ENCODE measurements around the gene PAFAH1B2. TPM values are rescaled to one million over a fixed set of nuclear protein-coding genes. Genes with fewer than 3 reads are reported as not detected.

Gene PAFAH1B2
- total RNA-seq (2021; fragmentation: NEBNext Ultra II Directional; extraction: Animal tissue kit (Norgen Biotek cat#: 25700)): 100 to 1,000 TPM; 113 to 130 (median 122) TPM
- long read RNA-seq, full-length matches to known transcripts: 20 of 191 reads
- long read RNA-seq, partial matches to known transcripts: 1 of 191 reads
- long read RNA-seq, other reads (novel, unspliced or antisense): 170 of 191 reads

- no peaks in the 10 kb centered on the region for H3K9me3 Mint-ChIP-seq
- TF ChIP-seq CTCF (IDR thresholded peaks at IDR 0.05): no peak
- peak within 1 kb of the TSS; percentile 99 for H3K4me3 Mint-ChIP-seq
- H3K36me3 Mint-ChIP-seq (ENCODE audit: low read depth): peaks cover 29% of the 10 kb centered on the region
- peak; percentile 92 for DNase-seq
- H3K4me1 Mint-ChIP-seq (ENCODE audit: low read depth): peaks cover 46% of the 10 kb centered on the region
- peak within 1 kb of the TSS; percentile 96 for H3K27ac Mint-ChIP-seq
- H3K27me3 Mint-ChIP-seq (ENCODE audit: insufficient read depth): peaks cover 2% of the 10 kb centered on the region
Measured at GRCh38 chr11:117143871-117144476, at the start of gene PAFAH1B2. Gene PAFAH1B2 (plus strand): TSS chr11:117144287. CDS start chr11:117152448, 8,161 bp downstream.

GRCh38 chr11:117094776-117095175, 49.3 kb upstream of the PAFAH1B2 start:
- Mint-ChIP-seq H3K4me3 (no peak overlapping the region), H3K4me1 (ENCODE audit: low read depth) (peaks cover 55% of the 10 kb centered on the region), H3K27ac (no peak overlapping the region), H3K27me3 (ENCODE audit: insufficient read depth) (peaks cover 2% of the 10 kb centered on the region; the same call in 1 of the 2 replicates), H3K36me3 (ENCODE audit: low read depth) (peaks cover 13% of the 10 kb centered on the region), H3K9me3 (no peaks in the 10 kb centered on the region)
- DNase-seq: no peak
- TF ChIP-seq CTCF (IDR thresholded peaks at IDR 0.05): no peak

- Mint-ChIP-seq H3K4me1 (ENCODE audit: low read depth) (peaks cover 49% of the 10 kb centered on the region), H3K36me3 (ENCODE audit: low read depth) (peaks cover 9% of the 10 kb centered on the region), H3K27ac (peak overlapping the region; percentile 94), H3K9me3 (no peaks in the 10 kb centered on the region), H3K4me3 (peak overlapping the region; percentile 94), H3K27me3 (ENCODE audit: insufficient read depth) (peaks cover 2% of the 10 kb centered on the region; the same call in 1 of the 2 replicates)
- TF ChIP-seq CTCF (IDR thresholded peaks at IDR 0.05): no peak
- DNase-seq: peak; percentile 87
Measured at GRCh38 chr11:117095284-117096161, 48.6 kb upstream of the PAFAH1B2 start.

GRCh38 chr11:117096201-117096991, 47.7 kb upstream of the PAFAH1B2 start:
- Mint-ChIP-seq H3K4me1 (ENCODE audit: low read depth) (peaks cover 49% of the 10 kb centered on the region), H3K27me3 (ENCODE audit: insufficient read depth) (peaks cover 2% of the 10 kb centered on the region; the same call in 1 of the 2 replicates), H3K27ac (peak overlapping the region; percentile 94), H3K4me3 (peak overlapping the region; percentile 94), H3K9me3 (no peaks in the 10 kb centered on the region), H3K36me3 (ENCODE audit: low read depth) (peaks cover 9% of the 10 kb centered on the region)
- TF ChIP-seq CTCF (IDR thresholded peaks at IDR 0.05): peak; percentile 17; the same call in 1 of the 2 replicates
- DNase-seq: peak; percentile 11

- Mint-ChIP-seq H3K27ac (peak overlapping the region; percentile 94), H3K4me3 (peak overlapping the region; percentile 94), H3K36me3 (ENCODE audit: low read depth) (peaks cover 6% of the 10 kb centered on the region), H3K4me1 (ENCODE audit: low read depth) (peaks cover 49% of the 10 kb centered on the region), H3K9me3 (no peaks in the 10 kb centered on the region), H3K27me3 (ENCODE audit: insufficient read depth) (peaks cover 2% of the 10 kb centered on the region; the same call in 1 of the 2 replicates)
- no peak for DNase-seq
- TF ChIP-seq CTCF (IDR thresholded peaks at IDR 0.05): no peak
Measured at GRCh38 chr11:117097014-117097388, 47.1 kb upstream of the PAFAH1B2 start.
